HFF-Myc (cell line): ENCODE data around the gene ADAP2.
A peak's percentile ranks its signal among the peaks of the same experiment; 100 is the strongest.
"Not testable (repeated sequence)": the region's sequence is repeated elsewhere in the genome, so short reads cannot be mapped to it uniquely, and the experiment has no call there.

Source experiments
- DNase-seq: peaks from one replicate; pipeline ENCODE4 v3.0.0-alpha.2; 2011; ENCODE audit warnings: low read depth; ENCODE audit errors: extremely low read depth
- H3K4me3 ChIP-seq: replicated peaks from 2 replicates; pipeline ENCODE4 v1.5.1; 2011; ENCODE audit warnings: low read depth, mild to moderate bottlenecking, control low read depth, low read length
- TF ChIP-seq, protein P1 (sequence below): IDR thresholded peaks from 2 replicates; pipeline ENCODE4 v1.5.1; 2012; ENCODE audit warnings: mild to moderate bottlenecking, low read depth, low read length, control low read depth; ENCODE audit errors: missing control alignments

The ADAP2 gene

DNA sequence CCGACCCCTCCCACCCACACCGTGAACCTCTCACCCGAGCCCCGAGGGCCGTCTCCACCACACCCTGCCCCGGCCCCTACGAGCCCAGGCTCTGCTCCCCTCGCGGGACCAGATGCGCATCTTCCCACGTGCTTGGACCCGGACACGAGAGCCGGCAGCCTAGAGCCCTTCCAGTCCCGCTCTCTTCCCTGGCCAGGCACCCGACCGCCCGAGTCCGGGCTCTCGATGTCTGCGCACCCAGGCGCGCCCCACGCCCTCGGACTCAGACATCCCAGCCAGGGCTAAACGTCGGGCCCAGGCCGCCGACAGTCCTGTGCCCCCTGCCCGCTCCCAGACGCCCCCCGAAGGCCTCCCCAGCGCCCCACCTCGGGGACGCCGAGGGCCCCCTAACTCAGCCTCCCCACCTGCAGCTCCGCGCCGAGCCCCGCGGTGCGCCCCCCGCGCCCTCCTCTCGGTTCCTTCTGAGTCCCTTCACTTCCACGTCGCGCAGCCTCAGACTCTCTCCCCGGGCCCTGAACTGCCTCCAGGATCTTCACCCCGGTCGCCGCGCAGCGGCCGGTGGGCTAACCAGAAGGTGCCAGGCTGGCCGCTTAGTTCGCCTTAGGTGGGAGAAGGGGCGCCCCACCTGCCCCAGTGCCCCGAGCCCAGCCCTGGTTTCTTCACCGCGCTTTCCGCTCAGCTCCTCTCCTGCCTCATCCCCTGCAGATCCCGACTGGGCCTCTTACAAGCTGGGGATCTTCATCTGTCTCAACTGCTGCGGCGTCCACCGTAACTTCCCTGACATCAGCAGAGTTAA is 688 bp downstream of the ADAP2 start:
- peak overlapping the region; percentile 19; the same call in 1 of the 2 replicates for H3K4me3 ChIP-seq
- DNase-seq, result no peak
- TF ChIP-seq, protein P1, sequence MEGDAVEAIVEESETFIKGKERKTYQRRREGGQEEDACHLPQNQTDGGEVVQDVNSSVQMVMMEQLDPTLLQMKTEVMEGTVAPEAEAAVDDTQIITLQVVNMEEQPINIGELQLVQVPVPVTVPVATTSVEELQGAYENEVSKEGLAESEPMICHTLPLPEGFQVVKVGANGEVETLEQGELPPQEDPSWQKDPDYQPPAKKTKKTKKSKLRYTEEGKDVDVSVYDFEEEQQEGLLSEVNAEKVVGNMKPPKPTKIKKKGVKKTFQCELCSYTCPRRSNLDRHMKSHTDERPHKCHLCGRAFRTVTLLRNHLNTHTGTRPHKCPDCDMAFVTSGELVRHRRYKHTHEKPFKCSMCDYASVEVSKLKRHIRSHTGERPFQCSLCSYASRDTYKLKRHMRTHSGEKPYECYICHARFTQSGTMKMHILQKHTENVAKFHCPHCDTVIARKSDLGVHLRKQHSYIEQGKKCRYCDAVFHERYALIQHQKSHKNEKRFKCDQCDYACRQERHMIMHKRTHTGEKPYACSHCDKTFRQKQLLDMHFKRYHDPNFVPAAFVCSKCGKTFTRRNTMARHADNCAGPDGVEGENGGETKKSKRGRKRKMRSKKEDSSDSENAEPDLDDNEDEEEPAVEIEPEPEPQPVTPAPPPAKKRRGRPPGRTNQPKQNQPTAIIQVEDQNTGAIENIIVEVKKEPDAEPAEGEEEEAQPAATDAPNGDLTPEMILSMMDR, result no peak

DNA sequence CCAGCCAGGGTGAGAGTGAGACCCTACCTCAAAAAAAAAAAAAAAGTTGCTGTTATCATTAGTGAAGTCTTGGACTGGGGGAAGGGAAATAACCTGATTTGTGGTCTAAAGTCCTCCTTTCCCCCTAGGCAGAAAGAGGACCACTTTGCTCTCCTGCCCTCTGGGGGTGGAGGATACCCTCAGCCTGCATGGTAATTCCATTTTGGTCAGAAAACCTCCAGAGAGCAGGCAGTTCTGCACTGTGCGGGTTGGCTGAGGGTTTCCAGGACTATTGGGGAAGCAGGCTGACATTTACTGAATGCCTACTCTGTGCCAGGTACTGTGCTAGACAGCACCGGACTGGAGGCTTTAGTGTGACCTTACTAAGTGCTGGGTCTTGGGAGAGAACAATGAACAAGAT is 2.6 kb downstream of the ADAP2 start:
- H3K4me3 ChIP-seq, result no peak overlapping the region
- TF ChIP-seq, protein P1, result no peak
- DNase-seq, result no peak

DNA sequence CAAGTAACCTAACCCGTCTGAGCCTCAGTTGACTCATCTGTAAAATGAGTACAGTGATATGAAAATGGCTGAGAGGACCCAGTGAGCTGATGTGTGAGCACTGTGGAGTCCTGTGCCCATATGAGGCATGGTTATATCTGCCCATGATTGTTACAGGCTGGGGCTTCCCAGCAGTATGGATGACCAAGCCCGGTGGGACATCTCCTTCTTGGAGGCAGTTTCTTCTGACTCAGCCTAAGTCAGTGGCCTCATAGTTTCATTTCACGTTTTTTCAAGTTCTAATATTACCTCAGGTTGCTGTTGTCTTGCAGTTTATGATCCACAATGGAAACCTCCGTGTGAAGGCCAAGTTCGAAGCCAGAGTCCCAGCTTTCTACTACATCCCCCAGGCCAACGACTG is 4.8 kb downstream of the ADAP2 start:
- no peak for DNase-seq
- H3K4me3 ChIP-seq, result no peak overlapping the region
- TF ChIP-seq, protein P1, result no peak

DNA sequence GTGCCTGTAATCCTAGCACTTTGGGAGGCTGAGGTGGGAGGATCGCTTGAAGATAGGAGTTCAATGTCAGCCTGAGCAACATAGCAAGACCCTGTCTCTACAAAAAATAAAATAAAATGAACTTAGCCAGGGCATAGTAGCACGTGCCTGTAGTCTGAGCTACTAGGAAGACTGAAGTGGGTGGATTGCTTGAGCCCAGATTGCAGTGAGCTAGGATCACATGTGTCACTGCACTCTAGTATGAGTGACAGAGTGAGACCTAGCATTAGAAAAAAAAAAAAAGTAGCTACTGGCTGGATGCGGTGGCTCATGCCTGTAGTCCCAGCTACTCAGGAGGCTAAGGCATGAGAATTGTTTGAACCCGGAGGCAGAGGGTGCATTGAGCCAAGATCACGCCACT is 6.0 kb downstream of the ADAP2 start:
- no peak overlapping the region for H3K4me3 ChIP-seq
- DNase-seq, result no peak
- TF ChIP-seq, protein P1, result no peak

DNA sequence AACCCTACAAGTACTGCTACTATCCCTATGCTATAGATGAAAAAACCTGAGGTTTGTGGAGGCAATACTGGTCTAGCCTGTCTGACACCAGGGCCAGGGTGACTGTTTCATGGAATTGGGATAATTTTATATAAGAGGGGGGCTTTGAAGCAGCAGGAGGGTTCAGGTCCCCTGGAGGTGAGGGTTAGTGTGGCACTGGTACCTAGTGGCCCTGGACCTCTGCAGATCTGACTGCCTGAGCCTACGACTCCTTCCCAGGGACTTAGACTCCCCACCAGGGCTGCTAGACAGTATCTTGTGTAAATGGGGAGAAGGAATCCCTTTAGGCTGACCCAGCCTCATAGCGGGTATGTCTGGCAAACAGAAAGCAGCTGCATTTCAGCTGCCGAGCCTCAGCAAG is 6.8 kb downstream of the ADAP2 start:
- no peak overlapping the region for H3K4me3 ChIP-seq
- no peak for DNase-seq
- TF ChIP-seq, protein P1, result no peak

DNA sequence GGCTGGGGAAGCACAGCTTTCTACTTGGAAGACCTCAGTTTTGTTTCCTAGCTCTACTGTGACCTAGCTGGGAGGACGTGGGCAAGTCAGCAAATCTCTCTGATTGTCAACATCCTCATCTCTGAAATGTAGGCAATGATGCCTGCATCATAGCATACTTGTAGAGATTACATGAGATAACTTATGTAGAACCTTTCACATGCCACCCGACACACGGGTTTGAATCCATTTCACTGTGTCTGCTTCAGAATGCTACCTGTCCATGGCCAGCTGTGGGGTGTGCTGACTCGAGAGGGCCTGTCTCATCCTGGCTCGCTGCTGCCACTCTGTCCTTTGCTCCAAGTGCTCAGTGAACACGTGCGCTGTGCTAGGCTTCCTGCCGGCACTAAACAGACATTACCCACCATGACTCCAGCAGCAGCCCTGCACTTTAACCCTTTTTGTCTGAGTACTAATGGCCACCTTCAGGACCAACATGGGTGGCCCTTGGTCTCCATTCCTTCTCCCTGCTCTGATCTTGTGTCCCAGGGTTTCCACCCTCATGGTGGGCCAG is 7.4 kb downstream of the ADAP2 start:
- H3K4me3 ChIP-seq, result no peak overlapping the region
- TF ChIP-seq, protein P1, result no peak
- no peak for DNase-seq

DNA sequence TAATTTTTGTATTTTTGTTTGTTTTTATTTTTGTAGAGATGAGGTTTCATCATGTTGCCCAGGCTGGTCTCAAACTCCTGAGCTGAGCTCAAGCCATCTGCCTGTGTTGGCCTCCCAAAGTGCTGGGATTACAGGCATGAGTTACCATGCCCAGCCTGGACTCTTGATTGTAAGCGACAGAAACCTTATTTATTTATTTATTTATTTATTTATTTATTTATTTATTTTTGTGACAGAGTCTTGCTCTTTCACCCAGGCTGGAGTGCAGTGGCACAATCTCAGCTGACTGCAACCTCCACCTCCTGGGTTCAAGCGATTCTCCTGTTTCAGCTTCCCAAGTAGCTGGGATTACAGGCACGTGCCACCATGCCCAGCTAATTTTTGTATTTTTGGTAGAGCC is 8.1 kb downstream of the ADAP2 start:
- H3K4me3 ChIP-seq, DNase-seq: not testable (repeated sequence)
